ENCODE data around the gene MPPED1. TPM values are rescaled to one million over a fixed set of nuclear protein-coding genes. Genes with fewer than 3 reads are reported as not detected.

The MPPED1 gene
- total RNA-seq, 1 experiment from 2014 or later = not detected

DNA sequence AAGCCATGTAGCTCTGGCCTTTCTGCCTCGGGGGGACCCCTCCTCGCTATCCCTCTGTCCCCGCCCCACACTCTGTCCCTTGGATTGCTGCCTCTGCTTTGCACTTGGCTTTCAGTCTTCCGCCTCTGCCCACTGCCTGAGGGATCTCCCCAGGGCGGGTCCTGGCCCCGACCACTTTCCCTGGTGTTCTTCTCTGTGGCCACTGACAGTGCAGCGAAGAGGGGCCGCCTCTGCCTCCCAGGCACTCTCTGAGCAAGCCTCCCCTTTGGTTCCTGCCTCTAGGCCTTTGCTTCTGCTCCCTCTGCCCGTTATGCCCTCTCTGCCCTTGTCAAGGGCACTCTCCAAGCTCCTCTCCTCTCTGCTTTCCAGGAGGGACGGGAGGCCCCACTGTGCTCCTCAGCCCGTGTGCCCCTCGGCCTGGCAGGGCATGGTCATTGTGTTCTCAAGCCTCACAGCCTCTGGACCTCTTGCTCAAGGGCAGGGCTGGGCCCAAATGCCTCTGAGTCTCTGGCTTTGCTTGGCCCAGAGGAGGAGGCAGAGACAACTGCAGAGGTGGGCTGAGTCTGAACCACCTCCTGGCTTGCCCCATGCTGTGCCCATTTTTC lies 5.5 kb upstream of the MPPED1 start:
- H3K4me3 ChIP-seq = no peak overlapping the region
- POLR2A ChIA-PET (ENCODE audit: unreplicated experiment) = no interaction called here
- CTCF ChIA-PET = no interaction called here
- H3F3A ChIP-seq (ENCODE audit: insufficient read depth, low read depth) = no peaks in the 10 kb centered on the region
- peaks cover 98% of the 10 kb centered on the region for H3K27me3 ChIP-seq (ENCODE audit: insufficient read depth, low read depth)
- no TSS peak for BruUV-seq (replicated peaks)
- TF ChIP-seq, protein P1, sequence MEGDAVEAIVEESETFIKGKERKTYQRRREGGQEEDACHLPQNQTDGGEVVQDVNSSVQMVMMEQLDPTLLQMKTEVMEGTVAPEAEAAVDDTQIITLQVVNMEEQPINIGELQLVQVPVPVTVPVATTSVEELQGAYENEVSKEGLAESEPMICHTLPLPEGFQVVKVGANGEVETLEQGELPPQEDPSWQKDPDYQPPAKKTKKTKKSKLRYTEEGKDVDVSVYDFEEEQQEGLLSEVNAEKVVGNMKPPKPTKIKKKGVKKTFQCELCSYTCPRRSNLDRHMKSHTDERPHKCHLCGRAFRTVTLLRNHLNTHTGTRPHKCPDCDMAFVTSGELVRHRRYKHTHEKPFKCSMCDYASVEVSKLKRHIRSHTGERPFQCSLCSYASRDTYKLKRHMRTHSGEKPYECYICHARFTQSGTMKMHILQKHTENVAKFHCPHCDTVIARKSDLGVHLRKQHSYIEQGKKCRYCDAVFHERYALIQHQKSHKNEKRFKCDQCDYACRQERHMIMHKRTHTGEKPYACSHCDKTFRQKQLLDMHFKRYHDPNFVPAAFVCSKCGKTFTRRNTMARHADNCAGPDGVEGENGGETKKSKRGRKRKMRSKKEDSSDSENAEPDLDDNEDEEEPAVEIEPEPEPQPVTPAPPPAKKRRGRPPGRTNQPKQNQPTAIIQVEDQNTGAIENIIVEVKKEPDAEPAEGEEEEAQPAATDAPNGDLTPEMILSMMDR (conservative IDR thresholded peaks at IDR 0.05) = no peak
- TF ChIP-seq EZH2 (IDR thresholded peaks at IDR 0.05; ENCODE audit: low read depth) = no peak
- no peaks in the 10 kb centered on the region for H3K36me3 ChIP-seq (ENCODE audit: low read depth)
- H4K20me1 ChIP-seq (ENCODE audit: insufficient read depth) = no peaks in the 10 kb centered on the region
- H2AFZ ChIP-seq = no peak overlapping the region
- H3K79me2 ChIP-seq (ENCODE audit: low read depth) = no peaks in the 10 kb centered on the region
- no peaks in the 10 kb centered on the region for H3K4me1 ChIP-seq (replicated peaks; ENCODE audit: insufficient read depth)
- H3K4me2 ChIP-seq = no peak overlapping the region
- H3K27ac ChIP-seq = no peak overlapping the region
- no peaks in the 10 kb centered on the region for H3K9me3 ChIP-seq (ENCODE audit: insufficient read depth, low read depth)
- intact Hi-C loops (cut with micrococcal nuclease; ENCODE audit: unreplicated experiment) = no loop called here
- no peaks in the 10 kb centered on the region for H3K9me2 ChIP-seq (ENCODE audit: insufficient read depth)
- no peak for DNase-seq

DNA sequence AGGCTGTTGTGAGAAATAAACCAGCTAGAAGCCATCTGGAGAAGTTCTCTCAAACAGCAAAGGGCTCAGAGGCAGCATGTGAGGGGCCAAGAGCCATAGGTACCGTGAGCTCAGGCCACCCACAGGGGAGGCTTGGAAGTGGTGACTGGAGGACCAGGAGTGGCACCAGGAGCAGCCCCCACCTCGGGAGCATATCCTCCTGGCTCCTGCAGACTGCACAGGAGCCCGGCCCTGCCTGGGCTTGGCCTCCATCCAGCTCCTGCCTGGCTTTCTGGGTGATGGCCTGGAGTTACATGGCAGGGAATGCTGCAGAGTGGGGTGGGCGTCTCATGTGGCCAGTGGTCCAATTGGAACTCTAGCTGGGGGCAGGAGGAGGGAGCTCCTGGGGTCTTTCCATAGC lies 4.2 kb upstream of the MPPED1 start:
- BruUV-seq (replicated peaks) = no TSS peak
- ChIA-PET POLR2A (ENCODE audit: unreplicated experiment) (no interaction called here), CTCF (no interaction called here)
- Histone ChIP-seq H2AFZ (no peak overlapping the region), H3K79me2 (ENCODE audit: low read depth) (no peaks in the 10 kb centered on the region), H3K4me1 (replicated peaks; ENCODE audit: insufficient read depth) (no peaks in the 10 kb centered on the region), H3K4me3 (no peak overlapping the region), H3K9me3 (ENCODE audit: insufficient read depth, low read depth) (no peaks in the 10 kb centered on the region), H3K36me3 (ENCODE audit: low read depth) (no peaks in the 10 kb centered on the region), H3F3A (ENCODE audit: insufficient read depth, low read depth) (no peaks in the 10 kb centered on the region), H3K9me2 (ENCODE audit: insufficient read depth) (no peaks in the 10 kb centered on the region), H4K20me1 (ENCODE audit: insufficient read depth) (no peaks in the 10 kb centered on the region), H3K27me3 (ENCODE audit: insufficient read depth, low read depth) (peaks cover 89% of the 10 kb centered on the region), H3K4me2 (no peak overlapping the region), H3K27ac (no peak overlapping the region)
- TF ChIP-seq, protein P1 (conservative IDR thresholded peaks at IDR 0.05) = no peak
- TF ChIP-seq EZH2 (IDR thresholded peaks at IDR 0.05; ENCODE audit: low read depth) = no peak
- intact Hi-C loops (cut with micrococcal nuclease; ENCODE audit: unreplicated experiment) = no loop called here
- DNase-seq = no peak

DNA sequence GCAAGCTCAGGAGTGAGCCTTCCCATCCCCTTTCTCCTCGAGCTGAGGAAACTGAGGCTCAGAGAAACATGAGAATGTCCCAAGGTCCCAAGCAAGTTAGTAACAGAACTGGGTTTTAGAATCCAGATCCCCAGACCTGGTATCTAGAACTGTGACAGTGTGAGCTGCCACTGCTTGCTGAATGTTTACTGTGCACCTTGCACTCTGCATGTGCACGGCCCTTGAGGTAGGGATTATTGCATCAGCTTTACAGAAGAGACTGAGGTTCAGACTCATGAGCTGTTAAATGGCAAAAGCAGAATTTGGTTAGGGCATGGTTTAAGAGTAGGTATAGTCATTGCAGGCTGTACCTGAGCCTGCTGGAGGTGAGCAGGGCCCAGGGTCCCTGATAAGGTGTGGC lies 3.8 kb upstream of the MPPED1 start:
- no TSS peak for BruUV-seq (replicated peaks)
- H4K20me1 ChIP-seq (ENCODE audit: insufficient read depth) = no peaks in the 10 kb centered on the region
- no peaks in the 10 kb centered on the region for H3K9me2 ChIP-seq (ENCODE audit: insufficient read depth)
- DNase-seq = no peak
- H3K79me2 ChIP-seq (ENCODE audit: low read depth) = no peaks in the 10 kb centered on the region
- ChIA-PET CTCF (no interaction called here), POLR2A (ENCODE audit: unreplicated experiment) (no interaction called here)
- intact Hi-C loops (cut with micrococcal nuclease; ENCODE audit: unreplicated experiment) = no loop called here
- peaks cover 89% of the 10 kb centered on the region for H3K27me3 ChIP-seq (ENCODE audit: insufficient read depth, low read depth)
- H3K4me3 ChIP-seq = no peak overlapping the region
- no peak overlapping the region for H3K4me2 ChIP-seq
- no peak overlapping the region for H3K27ac ChIP-seq
- no peaks in the 10 kb centered on the region for H3K9me3 ChIP-seq (ENCODE audit: insufficient read depth, low read depth)
- H3K36me3 ChIP-seq (ENCODE audit: low read depth) = no peaks in the 10 kb centered on the region
- no peak overlapping the region for H2AFZ ChIP-seq
- H3K4me1 ChIP-seq (replicated peaks; ENCODE audit: insufficient read depth) = no peaks in the 10 kb centered on the region
- TF ChIP-seq, protein P1 (conservative IDR thresholded peaks at IDR 0.05) = no peak
- no peak for TF ChIP-seq EZH2 (IDR thresholded peaks at IDR 0.05; ENCODE audit: low read depth)
- no peaks in the 10 kb centered on the region for H3F3A ChIP-seq (ENCODE audit: insufficient read depth, low read depth)
